Trophoblast cell (in vitro differentiated cells and primary cell): ENCODE data around the gene MIPOL1.

ENCODE experiments used
- DNase-seq, 2 donors: peaks; one replicate each; pipeline ENCODE4 v3.0.0-alpha.2; 2016
- H2AFZ ChIP-seq: 2 replicates; pipeline ENCODE4 v1.6.1; 2013; ENCODE audit warnings: low read length, moderate library complexity, mild to moderate bottlenecking; ENCODE audit not compliant: insufficient read depth, poor library complexity
- H2AK5ac ChIP-seq: 2 replicates; pipeline ENCODE4 v1.6.1; 2013; ENCODE audit warnings: mild to moderate bottlenecking, low read length
- H2BK120ac ChIP-seq: 2 replicates; pipeline ENCODE4 v1.6.1; 2013; ENCODE audit warnings: low read length, mild to moderate bottlenecking, moderate library complexity; ENCODE audit not compliant: insufficient read depth, poor library complexity
- H2BK12ac ChIP-seq: 2 replicates; pipeline ENCODE4 v1.6.1; 2013; ENCODE audit warnings: mild to moderate bottlenecking, low read length, moderate library complexity
- H2BK5ac ChIP-seq: 2 replicates; pipeline ENCODE4 v1.6.1; 2013; ENCODE audit warnings: low read length, low read depth, moderate library complexity, mild to moderate bottlenecking; ENCODE audit not compliant: poor library complexity
- H3K14ac ChIP-seq: 2 replicates; pipeline ENCODE4 v1.6.1; 2013; ENCODE audit warnings: mild to moderate bottlenecking, low read length
- H3K18ac ChIP-seq: 2 replicates; pipeline ENCODE4 v1.6.1; 2013; ENCODE audit warnings: mild to moderate bottlenecking, low read length
- H3K23ac ChIP-seq: 2 replicates; pipeline ENCODE4 v1.6.1; 2013; ENCODE audit warnings: low read length
- H3K27ac ChIP-seq: 2 replicates; pipeline ENCODE4 v1.5.1; 2013; ENCODE audit warnings: low read depth, mild to moderate bottlenecking, inconsistent platforms, low read length, moderate library complexity
- H3K27me3 ChIP-seq: 2 replicates; pipeline ENCODE4 v1.6.1; 2013; ENCODE audit warnings: inconsistent platforms, mild to moderate bottlenecking, low read length, moderate library complexity; ENCODE audit not compliant: insufficient read depth
- H3K36me3 ChIP-seq, 2 experiments: 1 replicate in 1 of 2; 2 replicates in 1 of 2; pipeline ENCODE4 v1.6.1; 2013; ENCODE audit warnings: low read length in 2 of 2, mild to moderate bottlenecking in 2 of 2, moderate library complexity in 1 of 2; ENCODE audit not compliant: insufficient read depth in 2 of 2, control insufficient read depth in 1 of 2
- H3K4ac ChIP-seq: 2 replicates; pipeline ENCODE4 v1.6.1; 2013; ENCODE audit warnings: low read depth, mild to moderate bottlenecking, low read length, moderate library complexity
- H3K4me1 ChIP-seq, 2 experiments: 1 replicate in 1 of 2; 2 replicates in 1 of 2; pipeline ENCODE4 v1.6.1; 2013; ENCODE audit warnings: low read length in 2 of 2, mild to moderate bottlenecking in 2 of 2, moderate library complexity in 1 of 2; ENCODE audit not compliant: insufficient read depth in 2 of 2, control insufficient read depth in 1 of 2
- H3K4me2 ChIP-seq: 2 replicates; pipeline ENCODE4 v1.6.1; 2013; ENCODE audit warnings: inconsistent platforms, mild to moderate bottlenecking, low read length, moderate library complexity
- H3K4me3 ChIP-seq: 2 replicates; pipeline ENCODE4 v1.5.1; 2013; ENCODE audit warnings: mild to moderate bottlenecking, low read depth, low read length, inconsistent platforms
- H3K79me1 ChIP-seq: one replicate; pipeline ENCODE4 v1.6.1; 2013; ENCODE audit warnings: low read length
- H3K79me2 ChIP-seq: 2 replicates; pipeline ENCODE4 v1.6.1; 2013; ENCODE audit warnings: low read length, mild to moderate bottlenecking; ENCODE audit not compliant: control insufficient read depth, insufficient read depth, poor library complexity
- H3K9ac ChIP-seq: 2 replicates; pipeline ENCODE4 v1.6.1; 2013; ENCODE audit warnings: mild to moderate bottlenecking, low read length
- H3K9me3 ChIP-seq: 2 replicates; pipeline ENCODE4 v1.6.1; 2013; ENCODE audit warnings: low read depth, mild to moderate bottlenecking, control low read depth, inconsistent platforms, low read length; ENCODE audit not compliant: insufficient read depth
- H4K12ac ChIP-seq: 2 replicates; pipeline ENCODE4 v1.6.1; 2013; ENCODE audit warnings: low read depth, mild to moderate bottlenecking, low read length, moderate library complexity
- H4K8ac ChIP-seq: 2 replicates; pipeline ENCODE4 v1.6.1; 2013; ENCODE audit warnings: low read depth, mild to moderate bottlenecking, low read length, moderate library complexity
- H4K91ac ChIP-seq: one replicate; pipeline ENCODE4 v1.6.1; 2013; ENCODE audit warnings: low read depth, mild to moderate bottlenecking, low read length, moderate library complexity
- WGBS: extraction: QIAGEN DNeasy Blood & Tissue Kit; methylation state at CpG from one replicate; pipeline ENCODE4 v1.1.7; 2013; ENCODE audit warnings: missing lambda C conversion rate; ENCODE audit not compliant: insufficient read length, insufficient coverage; ENCODE audit errors: extremely low coverage; 5-methylcytosine and 5-hydroxymethylcytosine counted together

MIPOL1 gene

GRCh38 chr14:37573356-37573755 is 375.6 kb downstream of the MIPOL1 start:
- Histone ChIP-seq H3K4me2 (no peak overlapping the region), H3K27ac (no peak overlapping the region), H3K18ac (no peak overlapping the region), H3K79me1 (no peaks in the 10 kb centered on the region), H3K4me1 (no peaks in the 10 kb centered on the region), H3K9me3 (no peaks in the 10 kb centered on the region), H3K27me3 (no peaks in the 10 kb centered on the region), H4K8ac (no peak overlapping the region), H3K36me3 (no peaks in the 10 kb centered on the region), H3K79me2 (no peaks in the 10 kb centered on the region), H2AK5ac (no peak overlapping the region), H2BK5ac (no peak overlapping the region), H4K12ac (no peak overlapping the region), H4K91ac (no peak overlapping the region), H3K9ac (no peak overlapping the region), H2AFZ (no peak overlapping the region), H3K23ac (no peak overlapping the region), H3K4ac (no peak overlapping the region), H2BK120ac (no peak overlapping the region), H2BK12ac (no peak overlapping the region), H3K14ac (no peak overlapping the region), H3K4me3 (no peak overlapping the region)
- no peak for DNase-seq
- WGBS: no CpG with 5 or more reads among the region's 2 CpGs

DNA sequence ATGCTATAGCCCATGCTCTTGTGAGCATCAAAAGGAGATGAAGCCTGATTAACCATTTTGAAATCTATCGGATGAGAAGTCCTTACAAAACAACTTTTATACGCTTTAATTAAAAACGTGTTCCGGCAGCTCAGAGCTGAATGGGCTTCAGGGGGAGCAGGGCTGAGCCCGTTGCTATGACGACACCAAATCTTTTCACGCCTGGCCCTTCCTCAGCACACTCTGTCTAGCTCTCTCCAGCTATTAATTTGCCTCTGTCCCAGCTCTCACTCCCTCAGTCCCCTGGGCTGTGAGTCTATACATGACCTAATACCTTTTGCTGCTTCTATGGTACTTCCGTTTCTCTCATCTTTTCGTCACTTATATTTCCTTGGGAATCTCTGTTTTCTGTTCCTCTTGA is 381.5 kb downstream of the MIPOL1 start:
- no peak overlapping the region for H2AFZ ChIP-seq
- H3K36me3 ChIP-seq: no peaks in the 10 kb centered on the region
- no peaks in the 10 kb centered on the region for H3K79me2 ChIP-seq
- no peak overlapping the region for H4K91ac ChIP-seq
- no peak overlapping the region for H3K27ac ChIP-seq
- H3K18ac ChIP-seq: no peak overlapping the region
- peaks cover 14% of the 10 kb centered on the region for H3K27me3 ChIP-seq
- no peak overlapping the region for H3K4me3 ChIP-seq
- DNase-seq: no peak
- H3K9ac ChIP-seq: no peak overlapping the region
- no peak overlapping the region for H2AK5ac ChIP-seq
- no peak overlapping the region for H4K12ac ChIP-seq
- H2BK120ac ChIP-seq: no peak overlapping the region
- H3K9me3 ChIP-seq: no peaks in the 10 kb centered on the region
- H4K8ac ChIP-seq: no peak overlapping the region
- no peak overlapping the region for H3K14ac ChIP-seq
- H2BK12ac ChIP-seq: no peak overlapping the region
- H3K4me2 ChIP-seq: no peak overlapping the region
- no peak overlapping the region for H2BK5ac ChIP-seq
- no peaks in the 10 kb centered on the region for H3K79me1 ChIP-seq
- no peak overlapping the region for H3K23ac ChIP-seq
- H3K4me1 ChIP-seq: peaks cover 7 to 10% of the 10 kb centered on the region in 2 experiments
- no CpG with 5 or more reads among the region's 9 CpGs for WGBS
- H3K4ac ChIP-seq: no peak overlapping the region

- H2BK5ac ChIP-seq: no peak overlapping the region
- WGBS: no CpG with 5 or more reads among the region's 2 CpGs
- H3K79me2 ChIP-seq: no peaks in the 10 kb centered on the region
These were observed 382.4 kb downstream of the MIPOL1 start for GRCh38 chr14:37580146-37580545.

GRCh38 chr14:37583358-37584210 is 385.8 kb downstream of the MIPOL1 start:
- Histone ChIP-seq H4K8ac (no peak overlapping the region), H3K79me1 (no peaks in the 10 kb centered on the region), H4K12ac (no peak overlapping the region), H3K36me3 (no peaks in the 10 kb centered on the region), H2BK120ac (no peak overlapping the region), H3K14ac (no peak overlapping the region), H2BK12ac (no peak overlapping the region), H4K91ac (no peak overlapping the region), H3K9me3 (peaks cover 4% of the 10 kb centered on the region), H3K18ac (no peak overlapping the region), H2BK5ac (no peak overlapping the region), H3K9ac (no peak overlapping the region), H3K23ac (no peak overlapping the region), H3K4me2 (peak overlapping the region; percentile 64), H3K27me3 (peaks cover 46% of the 10 kb centered on the region), H2AK5ac (no peak overlapping the region), H3K4me3 (no peak overlapping the region), H2AFZ (no peak overlapping the region), H3K4me1 (peaks cover 12 to 17% of the 10 kb centered on the region in 2 experiments), H3K4ac (no peak overlapping the region), H3K27ac (no peak overlapping the region), H3K79me2 (no peaks in the 10 kb centered on the region)
- DNase-seq: no peak
- WGBS: no CpG with 5 or more reads among the region's 67 CpGs

More at GRCh38 chr14:37580146-37580545, 382.4 kb downstream of the MIPOL1 start:
- Histone ChIP-seq H3K4me1 (peaks cover 10 to 15% of the 10 kb centered on the region in 2 experiments), H3K36me3 (no peaks in the 10 kb centered on the region), H2BK12ac (no peak overlapping the region), H2AK5ac (no peak overlapping the region), H4K91ac (no peak overlapping the region), H3K18ac (no peak overlapping the region), H4K8ac (no peak overlapping the region), H3K9ac (no peak overlapping the region), H4K12ac (no peak overlapping the region), H2BK120ac (no peak overlapping the region), H3K79me1 (no peaks in the 10 kb centered on the region), H3K27me3 (peaks cover 22% of the 10 kb centered on the region), H3K14ac (no peak overlapping the region), H2AFZ (no peak overlapping the region), H3K4me2 (no peak overlapping the region), H3K4ac (no peak overlapping the region), H3K23ac (no peak overlapping the region), H3K4me3 (no peak overlapping the region), H3K27ac (no peak overlapping the region), H3K9me3 (peaks cover 3% of the 10 kb centered on the region)
- no peak for DNase-seq
